Measurements from ENCODE around the gene FAP.
A peak's percentile ranks its signal among the peaks of the same experiment; 100 is the strongest.

FAP gene

DNA sequence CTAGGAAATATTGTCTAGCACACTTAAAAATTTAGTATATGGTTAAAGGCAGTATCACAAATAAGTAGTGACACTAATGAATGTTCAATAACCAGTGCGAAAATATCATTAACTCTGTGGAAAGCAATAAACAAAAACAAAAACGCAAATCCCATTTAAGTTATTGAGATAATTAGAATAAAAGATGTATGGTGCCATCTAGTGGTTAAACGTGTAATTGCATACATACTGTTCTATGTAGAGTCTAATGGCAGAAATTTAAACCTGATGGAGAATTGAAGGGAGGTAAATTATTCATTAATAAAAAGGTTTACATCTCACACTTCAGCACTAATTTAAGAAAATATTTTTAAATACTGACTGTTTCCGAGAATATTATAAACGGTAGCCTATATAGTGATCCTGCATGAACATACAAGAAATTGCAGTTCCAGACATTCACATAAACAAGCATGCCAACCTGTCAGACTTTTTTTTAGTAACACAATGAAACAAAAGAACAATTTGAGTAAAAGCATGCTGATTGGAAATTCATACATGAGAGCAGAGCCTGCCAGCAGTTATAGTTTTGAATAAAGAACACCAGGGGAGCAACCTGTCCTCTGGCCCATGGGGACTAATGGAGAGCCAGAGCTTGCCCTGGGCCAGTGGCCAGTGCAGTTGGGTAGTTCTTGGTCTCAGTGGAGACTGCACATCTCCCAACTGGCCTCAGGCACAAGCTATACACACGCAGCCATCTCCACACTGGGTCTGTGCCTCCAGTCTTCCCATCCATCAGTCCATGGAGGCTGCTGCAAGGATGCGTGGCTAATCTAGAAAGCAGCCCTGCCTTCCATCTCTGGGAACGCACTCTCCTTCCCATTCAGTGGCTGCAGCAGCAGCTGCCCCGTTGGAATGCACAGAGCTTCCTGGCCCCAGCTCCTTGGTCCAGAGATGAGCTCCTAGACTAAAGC is 119.2 kb downstream of the FAP start:
- H3K27ac ChIP-seq: no peak overlapping the region
- TF ChIP-seq, protein P1, sequence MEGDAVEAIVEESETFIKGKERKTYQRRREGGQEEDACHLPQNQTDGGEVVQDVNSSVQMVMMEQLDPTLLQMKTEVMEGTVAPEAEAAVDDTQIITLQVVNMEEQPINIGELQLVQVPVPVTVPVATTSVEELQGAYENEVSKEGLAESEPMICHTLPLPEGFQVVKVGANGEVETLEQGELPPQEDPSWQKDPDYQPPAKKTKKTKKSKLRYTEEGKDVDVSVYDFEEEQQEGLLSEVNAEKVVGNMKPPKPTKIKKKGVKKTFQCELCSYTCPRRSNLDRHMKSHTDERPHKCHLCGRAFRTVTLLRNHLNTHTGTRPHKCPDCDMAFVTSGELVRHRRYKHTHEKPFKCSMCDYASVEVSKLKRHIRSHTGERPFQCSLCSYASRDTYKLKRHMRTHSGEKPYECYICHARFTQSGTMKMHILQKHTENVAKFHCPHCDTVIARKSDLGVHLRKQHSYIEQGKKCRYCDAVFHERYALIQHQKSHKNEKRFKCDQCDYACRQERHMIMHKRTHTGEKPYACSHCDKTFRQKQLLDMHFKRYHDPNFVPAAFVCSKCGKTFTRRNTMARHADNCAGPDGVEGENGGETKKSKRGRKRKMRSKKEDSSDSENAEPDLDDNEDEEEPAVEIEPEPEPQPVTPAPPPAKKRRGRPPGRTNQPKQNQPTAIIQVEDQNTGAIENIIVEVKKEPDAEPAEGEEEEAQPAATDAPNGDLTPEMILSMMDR (IDR thresholded peaks at IDR 0.05): peak; percentile 52
- TF ChIP-seq ZFX (IDR thresholded peaks at IDR 0.05; ENCODE audit: borderline replicate concordance): no peak
